HG03280 (cell line): Measurements from ENCODE around the gene FCRLB.
"Not testable (repeated sequence)": the region's sequence is repeated elsewhere in the genome, so short reads cannot be mapped to it uniquely, and the experiment has no call there.

ENCODE experiments used
- ATAC-seq: cut with Tn5 transposase; IDR thresholded peaks from one replicate; pipeline ENCODE4 v1.9.1; 2021; ENCODE audit warnings: mild to moderate bottlenecking, moderate library complexity; ENCODE audit not compliant: unreplicated experiment

Gene FCRLB

GRCh38 chr1:161720956-161721737, at the start of gene FCRLB:
FCRLB (plus strand) TSS chr1:161721544; CDS start chr1:161722673, 1,129 bp downstream.
- ATAC-seq: no peak

GRCh38 chr1:161673437-161673836, 47.9 kb upstream of the FCRLB start:
- not testable (repeated sequence) for ATAC-seq

GRCh38 chr1:161674447-161674846, 46.9 kb upstream of the FCRLB start:
- ATAC-seq: not testable (repeated sequence)

GRCh38 chr1:161674908-161675307, 46.4 kb upstream of the FCRLB start:
- not testable (repeated sequence) for ATAC-seq

GRCh38 chr1:161676441-161676840, 44.9 kb upstream of the FCRLB start:
- no peak for ATAC-seq

- ATAC-seq: no peak
These were observed 44.2 kb upstream of the FCRLB start for GRCh38 chr1:161676958-161677689.

GRCh38 chr1:161678500-161678899, 42.8 kb upstream of the FCRLB start:
- no peak for ATAC-seq

- no peak for ATAC-seq
These were observed 39.5 kb upstream of the FCRLB start for GRCh38 chr1:161681879-161682278.

GRCh38 chr1:161688946-161689345, 32.4 kb upstream of the FCRLB start:
- no peak for ATAC-seq

- ATAC-seq: no peak
These were observed 29.5 kb upstream of the FCRLB start for GRCh38 chr1:161691846-161692245.

GRCh38 chr1:161693020-161693712, 28.2 kb upstream of the FCRLB start:
- ATAC-seq: not testable (repeated sequence)

- ATAC-seq: not testable (repeated sequence)
These were observed 23.0 kb upstream of the FCRLB start for GRCh38 chr1:161698302-161698701.

- no peak for ATAC-seq
These were observed 19.1 kb upstream of the FCRLB start for GRCh38 chr1:161702250-161702649.

- no peak for ATAC-seq
These were observed 15.8 kb upstream of the FCRLB start for GRCh38 chr1:161705537-161705936.

- ATAC-seq: no peak
These were observed 15.2 kb upstream of the FCRLB start for GRCh38 chr1:161706113-161706481.

- ATAC-seq: peak; percentile 65
These were observed 14.6 kb upstream of the FCRLB start, which contains the start of gene FCRLA for GRCh38 chr1:161706482-161707347. FCRLA (plus strand) TSS chr1:161707229; CDS start chr1:161707265, 36 bp downstream.

- no peak for ATAC-seq
These were observed 13.8 kb upstream of the FCRLB start for GRCh38 chr1:161707503-161707902.

GRCh38 chr1:161709373-161709772, 12.0 kb upstream of the FCRLB start:
- ATAC-seq: no peak

GRCh38 chr1:161710560-161710959, 10.8 kb upstream of the FCRLB start:
- ATAC-seq: no peak

- ATAC-seq: no peak
These were observed 2.6 kb upstream of the FCRLB start for GRCh38 chr1:161718559-161719324.
